ENCODE measurements around the gene PKD1L1.
A peak's percentile ranks its signal among the peaks of the same experiment; 100 is the strongest.
"Not testable (repeated sequence)": the region's sequence is repeated elsewhere in the genome, so short reads cannot be mapped to it uniquely, and the experiment has no call there.

PKD1L1 gene, protein sequence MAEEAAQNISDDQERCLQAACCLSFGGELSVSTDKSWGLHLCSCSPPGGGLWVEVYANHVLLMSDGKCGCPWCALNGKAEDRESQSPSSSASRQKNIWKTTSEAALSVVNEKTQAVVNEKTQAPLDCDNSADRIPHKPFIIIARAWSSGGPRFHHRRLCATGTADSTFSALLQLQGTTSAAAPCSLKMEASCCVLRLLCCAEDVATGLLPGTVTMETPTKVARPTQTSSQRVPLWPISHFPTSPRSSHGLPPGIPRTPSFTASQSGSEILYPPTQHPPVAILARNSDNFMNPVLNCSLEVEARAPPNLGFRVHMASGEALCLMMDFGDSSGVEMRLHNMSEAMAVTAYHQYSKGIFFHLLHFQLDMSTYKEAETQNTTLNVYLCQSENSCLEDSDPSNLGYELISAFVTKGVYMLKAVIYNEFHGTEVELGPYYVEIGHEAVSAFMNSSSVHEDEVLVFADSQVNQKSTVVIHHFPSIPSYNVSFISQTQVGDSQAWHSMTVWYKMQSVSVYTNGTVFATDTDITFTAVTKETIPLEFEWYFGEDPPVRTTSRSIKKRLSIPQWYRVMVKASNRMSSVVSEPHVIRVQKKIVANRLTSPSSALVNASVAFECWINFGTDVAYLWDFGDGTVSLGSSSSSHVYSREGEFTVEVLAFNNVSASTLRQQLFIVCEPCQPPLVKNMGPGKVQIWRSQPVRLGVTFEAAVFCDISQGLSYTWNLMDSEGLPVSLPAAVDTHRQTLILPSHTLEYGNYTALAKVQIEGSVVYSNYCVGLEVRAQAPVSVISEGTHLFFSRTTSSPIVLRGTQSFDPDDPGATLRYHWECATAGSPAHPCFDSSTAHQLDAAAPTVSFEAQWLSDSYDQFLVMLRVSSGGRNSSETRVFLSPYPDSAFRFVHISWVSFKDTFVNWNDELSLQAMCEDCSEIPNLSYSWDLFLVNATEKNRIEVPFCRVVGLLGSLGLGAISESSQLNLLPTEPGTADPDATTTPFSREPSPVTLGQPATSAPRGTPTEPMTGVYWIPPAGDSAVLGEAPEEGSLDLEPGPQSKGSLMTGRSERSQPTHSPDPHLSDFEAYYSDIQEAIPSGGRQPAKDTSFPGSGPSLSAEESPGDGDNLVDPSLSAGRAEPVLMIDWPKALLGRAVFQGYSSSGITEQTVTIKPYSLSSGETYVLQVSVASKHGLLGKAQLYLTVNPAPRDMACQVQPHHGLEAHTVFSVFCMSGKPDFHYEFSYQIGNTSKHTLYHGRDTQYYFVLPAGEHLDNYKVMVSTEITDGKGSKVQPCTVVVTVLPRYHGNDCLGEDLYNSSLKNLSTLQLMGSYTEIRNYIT (N-terminal part only)

DNA sequence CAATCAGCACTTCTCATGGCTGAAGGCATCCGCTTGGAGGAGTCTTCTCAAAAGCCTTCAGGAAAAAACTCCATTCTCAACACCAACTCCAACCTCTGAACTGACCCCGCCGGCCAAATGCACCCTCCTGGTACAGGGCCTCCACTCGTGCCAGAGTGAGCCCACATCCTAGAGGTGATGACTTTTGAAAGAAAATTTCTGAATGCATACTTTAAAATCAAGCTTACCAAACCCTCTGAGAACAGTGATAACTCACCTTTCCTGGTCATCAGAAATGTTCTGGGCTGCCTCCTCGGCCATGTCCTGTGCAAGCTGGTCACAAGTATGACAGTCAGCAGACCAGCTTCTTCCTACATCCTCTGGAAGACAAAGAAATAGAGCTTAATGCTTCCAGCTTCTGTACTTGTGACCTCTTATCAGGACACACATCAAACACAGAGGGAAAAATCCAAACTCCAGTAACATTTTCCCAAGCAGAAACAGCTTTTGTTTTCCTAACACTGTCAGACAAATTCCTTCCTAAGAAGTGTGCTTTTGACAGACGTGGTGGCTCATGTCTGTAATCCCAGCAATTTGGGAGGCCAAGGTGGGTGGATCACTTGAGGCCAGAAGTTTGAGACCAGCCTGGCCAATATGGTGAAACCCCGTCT lies at the start of gene PKD1L1:
PKD1L1 (minus strand) TSS at position 326 of the 650 bp plus-strand sequence; CDS start at position 300, 26 bp downstream.
- Histone ChIP-seq H3K9ac (ENCODE audit: insufficient read length) (no peak within 1 kb of the TSS), H3K4me3 (no peak within 1 kb of the TSS), H3K9me3 (ENCODE audit: low read depth, low read length) (no peaks in the 10 kb centered on the region), H3K27ac (no peak within 1 kb of the TSS), H3K36me3 (ENCODE audit: insufficient read depth, low read length) (no peaks in the 10 kb centered on the region)
- TF ChIP-seq POLR2AphosphoS5 (IDR thresholded peaks at IDR 0.05; ENCODE audit: borderline replicate concordance, low read depth, low read length) (no peak), EZH2 (IDR thresholded peaks at IDR 0.05) (no peak), FOXP2 (optimal IDR thresholded peaks at IDR 0.05; ENCODE audit: control extremely low read depth, extremely low read length, insufficient read depth) (no peak)
- DNase-seq (ENCODE audit: low read depth, low spot score) = no peak

DNA sequence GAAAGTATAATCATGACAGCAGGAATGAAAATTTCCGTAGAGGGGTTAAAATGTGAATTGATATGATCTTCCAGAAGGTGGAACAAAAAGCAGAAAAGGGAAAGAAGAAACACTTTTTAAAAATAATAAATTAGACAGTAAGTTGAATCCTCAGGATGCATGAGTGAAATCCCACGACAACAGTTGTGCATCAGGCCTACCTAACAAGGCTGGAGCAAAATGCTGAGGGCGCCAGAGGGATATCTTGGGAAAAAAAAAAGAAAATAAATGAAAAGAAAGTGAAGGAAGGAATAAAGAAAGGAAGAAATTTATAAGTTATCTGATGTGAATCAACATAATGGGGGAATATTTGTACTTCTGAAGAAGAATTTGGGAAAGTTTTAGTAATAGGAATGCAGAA lies 44.2 kb upstream of the PKD1L1 start:
- Histone ChIP-seq H3K27ac (no peak overlapping the region), H3K4me3 (no peak overlapping the region), H3K9ac (ENCODE audit: insufficient read length) (no peak overlapping the region), H3K9me3 (ENCODE audit: low read depth, low read length) (no peaks in the 10 kb centered on the region), H3K36me3 (ENCODE audit: insufficient read depth, low read length) (no peaks in the 10 kb centered on the region)
- TF ChIP-seq FOXP2 (optimal IDR thresholded peaks at IDR 0.05; ENCODE audit: control extremely low read depth, extremely low read length, insufficient read depth) (no peak), POLR2AphosphoS5 (IDR thresholded peaks at IDR 0.05; ENCODE audit: borderline replicate concordance, low read depth, low read length) (no peak), EZH2 (IDR thresholded peaks at IDR 0.05) (no peak)
- DNase-seq (ENCODE audit: low read depth, low spot score) = no peak

DNA sequence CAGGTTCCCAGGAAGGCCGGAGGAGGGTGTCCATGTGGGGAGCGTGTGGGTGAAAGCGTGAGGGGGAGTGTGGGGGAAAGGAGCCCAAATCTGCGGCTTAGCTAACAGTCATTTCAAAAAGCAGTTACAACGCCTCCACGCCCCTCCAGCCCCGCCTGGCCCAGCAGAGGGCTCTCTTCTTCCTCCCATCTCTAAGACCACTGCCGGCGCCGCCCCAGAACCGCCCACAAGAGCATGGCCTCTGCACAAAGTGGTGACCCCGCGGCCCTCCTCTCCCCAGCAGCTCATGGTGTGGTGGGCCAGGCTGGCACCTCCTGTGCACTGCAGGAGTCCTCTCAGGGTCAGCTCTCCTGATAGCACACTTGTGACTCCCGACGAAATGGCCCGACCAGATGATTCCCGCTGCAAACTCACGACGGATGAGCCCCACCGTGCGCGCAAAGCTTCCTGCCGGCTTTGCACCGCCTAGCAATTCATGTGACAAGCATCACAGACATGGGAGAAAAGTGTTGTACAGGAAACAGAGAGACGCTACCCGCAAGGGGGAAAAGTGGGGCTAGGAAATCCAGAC lies 43.6 kb upstream of the PKD1L1 start:
- Histone ChIP-seq H3K4me3 (no peak overlapping the region), H3K9me3 (ENCODE audit: low read depth, low read length) (no peaks in the 10 kb centered on the region), H3K36me3 (ENCODE audit: insufficient read depth, low read length) (no peaks in the 10 kb centered on the region), H3K27ac (no peak overlapping the region), H3K9ac (ENCODE audit: insufficient read length) (no peak overlapping the region)
- TF ChIP-seq FOXP2 (optimal IDR thresholded peaks at IDR 0.05; ENCODE audit: control extremely low read depth, extremely low read length, insufficient read depth) = no peak
- TF ChIP-seq POLR2AphosphoS5 (IDR thresholded peaks at IDR 0.05; ENCODE audit: borderline replicate concordance, low read depth, low read length) = peak; percentile 33; the same call in 1 of the 2 replicates
- DNase-seq (ENCODE audit: low read depth, low spot score) = no peak

DNA sequence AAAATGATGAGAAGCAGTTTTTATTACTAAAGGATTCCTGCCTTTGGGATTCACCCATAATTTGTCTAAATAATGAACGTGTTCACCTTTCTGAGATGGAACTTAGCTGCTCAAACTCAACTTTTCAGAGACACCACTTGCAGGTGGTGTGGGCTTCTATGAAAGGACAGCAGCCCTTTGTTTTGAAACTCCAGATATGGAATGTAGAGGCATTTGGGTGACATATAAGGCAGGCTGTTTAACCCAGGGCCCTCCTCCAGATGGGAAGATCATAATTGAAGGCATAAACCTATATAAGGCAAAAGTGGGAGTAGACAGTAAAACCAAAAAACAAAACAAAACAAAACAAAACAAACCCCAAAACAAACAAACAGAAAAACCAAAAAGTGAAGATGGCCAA lies 43.0 kb upstream of the PKD1L1 start:
- TF ChIP-seq EZH2 (IDR thresholded peaks at IDR 0.05) (no peak), FOXP2 (optimal IDR thresholded peaks at IDR 0.05; ENCODE audit: control extremely low read depth, extremely low read length, insufficient read depth) (no peak), POLR2AphosphoS5 (IDR thresholded peaks at IDR 0.05; ENCODE audit: borderline replicate concordance, low read depth, low read length) (no peak)
- H3K36me3 ChIP-seq (ENCODE audit: insufficient read depth, low read length) = no peaks in the 10 kb centered on the region
- H3K4me3 ChIP-seq = no peak overlapping the region
- no peak overlapping the region for H3K27ac ChIP-seq
- H3K9me3 ChIP-seq (ENCODE audit: low read depth, low read length) = no peaks in the 10 kb centered on the region
- no peak for DNase-seq (ENCODE audit: low read depth, low spot score)
- H3K9ac ChIP-seq (ENCODE audit: insufficient read length) = no peak overlapping the region

DNA sequence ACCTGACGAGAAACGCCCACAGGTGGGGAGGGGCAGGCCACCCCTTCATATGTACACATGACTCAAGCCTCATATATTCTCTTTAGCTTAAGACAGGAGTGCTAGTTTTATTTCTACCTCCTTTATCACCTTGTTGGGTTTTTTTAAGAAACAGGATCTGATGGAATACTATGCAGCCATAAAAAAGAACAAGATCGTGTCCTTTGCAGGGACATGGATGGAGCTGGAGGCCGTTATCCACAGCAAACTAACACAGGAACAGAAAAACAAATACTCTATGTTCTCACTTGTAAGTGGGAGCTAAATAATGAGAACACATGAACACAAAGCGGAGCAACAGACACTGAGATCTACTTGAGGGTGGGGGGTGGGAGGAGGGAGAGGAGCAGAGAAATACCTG lies 42.3 kb upstream of the PKD1L1 start:
- no peaks in the 10 kb centered on the region for H3K9me3 ChIP-seq (ENCODE audit: low read depth, low read length)
- H3K9ac ChIP-seq (ENCODE audit: insufficient read length) = no peak overlapping the region
- H3K36me3 ChIP-seq (ENCODE audit: insufficient read depth, low read length) = no peaks in the 10 kb centered on the region
- no peak overlapping the region for H3K27ac ChIP-seq
- DNase-seq (ENCODE audit: low read depth, low spot score) = no peak
- H3K4me3 ChIP-seq = no peak overlapping the region
- no peak for TF ChIP-seq FOXP2 (optimal IDR thresholded peaks at IDR 0.05; ENCODE audit: control extremely low read depth, extremely low read length, insufficient read depth)
- TF ChIP-seq POLR2AphosphoS5 (IDR thresholded peaks at IDR 0.05; ENCODE audit: borderline replicate concordance, low read depth, low read length) = no peak
- TF ChIP-seq EZH2 (IDR thresholded peaks at IDR 0.05) = no peak

DNA sequence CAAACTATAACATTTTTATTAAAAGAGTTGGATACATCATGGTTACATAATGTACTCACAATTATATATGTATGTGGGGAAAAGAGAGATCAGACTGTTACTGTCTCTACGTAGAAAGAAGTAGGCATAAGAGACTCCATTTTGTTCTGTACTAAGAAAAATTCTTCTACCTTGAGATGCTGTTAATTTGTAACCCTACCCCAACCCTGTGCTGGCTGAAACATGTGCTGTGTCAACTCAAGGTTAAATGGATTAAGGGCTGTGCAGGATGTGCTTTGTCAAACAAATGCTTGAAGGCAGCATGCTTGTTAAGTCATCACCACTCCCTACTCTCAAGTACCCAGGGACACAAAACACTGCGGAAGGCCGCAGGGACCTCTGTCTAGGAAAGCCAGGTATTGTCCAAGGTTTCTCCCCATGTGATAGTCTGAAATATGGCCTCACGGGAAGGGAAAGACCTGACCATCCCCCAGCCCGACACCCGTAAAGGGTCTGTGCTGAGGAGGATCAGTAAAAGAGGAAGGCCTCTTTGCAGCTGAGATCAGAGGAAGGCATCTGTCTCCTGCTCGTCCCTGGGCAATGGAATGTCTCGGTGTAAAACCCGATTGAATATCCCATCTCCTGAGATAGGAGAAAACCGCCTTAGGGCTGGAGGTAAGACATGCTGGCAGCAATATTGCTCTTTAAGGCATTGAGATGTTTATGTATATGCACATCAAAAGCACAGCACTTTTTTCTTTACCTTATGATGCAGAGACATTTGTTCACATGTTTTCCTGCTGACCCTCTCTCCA lies 41.5 kb upstream of the PKD1L1 start:
- H3K4me3 ChIP-seq; H3K9ac ChIP-seq (ENCODE audit: insufficient read length); H3K9me3 ChIP-seq (ENCODE audit: low read depth, low read length); H3K36me3 ChIP-seq (ENCODE audit: insufficient read depth, low read length); H3K27ac ChIP-seq; DNase-seq (ENCODE audit: low read depth, low spot score): not testable (repeated sequence)
